Spleen (tissue), 7 donors: Measurements from ENCODE around the gene PLXNB2.

Experiments used
- POLR2A ChIP-seq, 3 donors: fragments of 450-650 bp; IDR thresholded peaks; one replicate each; pipeline ENCODE4 v1.5.1; 2017; ENCODE audit warnings: antibody characterized with exemption in 3 of 3, mild to moderate bottlenecking in 1 of 3
- TF ChIP-seq, protein P1 (sequence below), 11 experiments: fragments of 200-600 bp in 7 of 11; fragments of 450-650 bp in 4 of 11; sonication (generic) in 4 of 11; IDR thresholded peaks in 8 of 11; conservative IDR thresholded peaks in 3 of 11; 1 replicate in 7 of 11; 2 replicates in 4 of 11; pipeline versions ENCODE4 v1.4.0 to v1.8.0; 2016 to 2021; ENCODE audit warnings: antibody characterized with exemption in 11 of 11, inconsistent platforms in 4 of 11, mild to moderate bottlenecking in 1 of 11
- donor health status: DM: no; HTN: no; CAD: no; lungs with moderate emphysema.
- donor health status: DM: no; HTN: no; CAD: no.
- donor health status: DM: no; HTN: no; CAD: no.

DNA sequence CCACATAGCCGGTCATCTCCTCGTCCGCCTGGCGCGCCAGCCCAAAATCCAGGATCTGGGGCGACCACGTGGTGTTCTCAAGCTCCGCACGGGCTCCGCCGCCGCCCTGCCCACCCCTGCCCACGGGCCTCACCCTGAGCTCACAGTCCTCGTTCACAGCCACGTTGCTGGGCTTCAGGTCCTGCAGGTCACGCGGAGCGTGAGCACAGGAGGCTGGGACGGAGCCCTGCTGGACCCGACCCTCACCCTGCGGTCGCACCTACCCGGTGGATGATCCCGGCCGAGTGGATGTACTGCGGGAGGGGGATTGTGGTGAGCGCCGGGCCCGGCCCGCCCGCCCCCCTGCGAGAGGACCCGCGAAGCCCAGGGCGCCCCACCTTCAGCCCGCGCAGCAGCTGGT, 40.5 kb downstream of the PLXNB2 start:
- TF ChIP-seq, protein P1, sequence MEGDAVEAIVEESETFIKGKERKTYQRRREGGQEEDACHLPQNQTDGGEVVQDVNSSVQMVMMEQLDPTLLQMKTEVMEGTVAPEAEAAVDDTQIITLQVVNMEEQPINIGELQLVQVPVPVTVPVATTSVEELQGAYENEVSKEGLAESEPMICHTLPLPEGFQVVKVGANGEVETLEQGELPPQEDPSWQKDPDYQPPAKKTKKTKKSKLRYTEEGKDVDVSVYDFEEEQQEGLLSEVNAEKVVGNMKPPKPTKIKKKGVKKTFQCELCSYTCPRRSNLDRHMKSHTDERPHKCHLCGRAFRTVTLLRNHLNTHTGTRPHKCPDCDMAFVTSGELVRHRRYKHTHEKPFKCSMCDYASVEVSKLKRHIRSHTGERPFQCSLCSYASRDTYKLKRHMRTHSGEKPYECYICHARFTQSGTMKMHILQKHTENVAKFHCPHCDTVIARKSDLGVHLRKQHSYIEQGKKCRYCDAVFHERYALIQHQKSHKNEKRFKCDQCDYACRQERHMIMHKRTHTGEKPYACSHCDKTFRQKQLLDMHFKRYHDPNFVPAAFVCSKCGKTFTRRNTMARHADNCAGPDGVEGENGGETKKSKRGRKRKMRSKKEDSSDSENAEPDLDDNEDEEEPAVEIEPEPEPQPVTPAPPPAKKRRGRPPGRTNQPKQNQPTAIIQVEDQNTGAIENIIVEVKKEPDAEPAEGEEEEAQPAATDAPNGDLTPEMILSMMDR (IDR thresholded peaks at IDR 0.05 in 8 of 11, conservative IDR thresholded peaks at IDR 0.05 in 3 of 11) = no peak
- TF ChIP-seq POLR2A (IDR thresholded peaks at IDR 0.05) = no peak
